T-cell (primary cell): ENCODE measurements around the gene PCGF1. TPM values are rescaled to one million over a fixed set of nuclear protein-coding genes. Genes with fewer than 3 reads are reported as not detected.

Experiments
- ATAC-seq, 4 experiments: fragments of 200-7000 bp in 3 of 4; fragments of 150-1000 bp in 1 of 4; cut with Tn5 transposase; replicated peaks in 1 of 4; 1 replicate in 3 of 4; 2 replicates in 1 of 4; pipeline ENCODE4 v1.10.0; 2021; ENCODE audit warnings: moderate library complexity in 3 of 4, mild to moderate bottlenecking in 2 of 4, moderate number of reproducible peaks in 1 of 4
- CTCF ChIA-PET, 2 donors: fragments of 300-600 bp; sonication (Branson Sonifier 250); formaldehyde crosslinking; loops; one replicate each; lab custom pipeline; 2022; ENCODE audit warnings: antibody characterized with exemption in 2 of 2; lab: Charles Lee
- POLR2A ChIA-PET, 2 donors: fragments of 300-600 bp; sonication (Branson Sonifier 250); formaldehyde crosslinking; loops; one replicate each; lab custom pipeline; 2022; ENCODE audit warnings: antibody characterized with exemption in 2 of 2; lab: Charles Lee
- DNase-seq, 35 experiments: peaks; one replicate each; pipeline versions ENCODE4 v3.0.0 to v3.0.0-alpha.2; 2013 to 2023
- H3K27ac ChIP-seq: one replicate; pipeline ENCODE4 v1.5.1; 2013; ENCODE audit warnings: low read length
- H3K27me3 ChIP-seq, 2 experiments: replicated peaks in 1 of 2; 1 replicate in 1 of 2; 2 replicates in 1 of 2; pipeline versions ENCODE4 v1.6.1 to v1.7.0; 2013; ENCODE audit warnings: low read length in 1 of 2, mixed read lengths in 1 of 2; ENCODE audit not compliant: control insufficient read depth in 2 of 2, insufficient read depth in 2 of 2; ENCODE audit errors: extremely low read depth in 1 of 2
- H3K36me3 ChIP-seq, 2 donors: 1 replicate in 1 of 2; 2 replicates in 1 of 2; pipeline versions ENCODE4 v1.6.1 to v1.7.0; 2013; ENCODE audit warnings: low read length in 1 of 2; ENCODE audit not compliant: control insufficient read depth in 2 of 2, insufficient read depth in 1 of 2; ENCODE audit errors: extremely low read depth in 1 of 2
- H3K4me1 ChIP-seq, 2 experiments: 1 replicate in 1 of 2; 2 replicates in 1 of 2; pipeline versions ENCODE4 v1.6.1 to v1.7.0; 2013; ENCODE audit warnings: low read length in 2 of 2, mixed read lengths in 1 of 2; ENCODE audit not compliant: insufficient read depth in 2 of 2, control insufficient read depth in 1 of 2; ENCODE audit errors: extremely low read depth in 1 of 2
- H3K4me3 ChIP-seq, 2 donors: 1 replicate in 1 of 2; 2 replicates in 1 of 2; pipeline versions ENCODE4 v1.5.1 to v1.7.0; 2013; ENCODE audit warnings: mild to moderate bottlenecking in 2 of 2, low read length in 1 of 2, moderate library complexity in 1 of 2; ENCODE audit not compliant: control insufficient read depth in 1 of 2; ENCODE audit errors: extremely low read depth in 1 of 2
- H3K9me3 ChIP-seq: 2 replicates; pipeline ENCODE4 v1.7.0; 2013
- H3K27ac Mint-ChIP-seq, 2 donors: one replicate each; pipeline ENCODE4 v1.8.0; 2020 to 2021; ENCODE audit warnings: mild to moderate bottlenecking in 2 of 2, mixed read lengths in 2 of 2
- H3K27me3 Mint-ChIP-seq, 2 donors: one replicate each; pipeline ENCODE4 v1.8.0; 2021 to 2022; ENCODE audit warnings: mixed read lengths in 2 of 2
- H3K36me3 Mint-ChIP-seq: one replicate; pipeline ENCODE4 v1.8.0; 2021; ENCODE audit warnings: mixed read lengths
- H3K4me1 Mint-ChIP-seq, 3 donors: one replicate each; pipeline ENCODE4 v1.8.0; 2020 to 2022; ENCODE audit warnings: mixed read lengths in 3 of 3, mild to moderate bottlenecking in 1 of 3
- H3K4me3 Mint-ChIP-seq, 3 donors: one replicate each; pipeline ENCODE4 v1.8.0; 2020 to 2022; ENCODE audit warnings: mild to moderate bottlenecking in 3 of 3, mixed read lengths in 3 of 3, moderate library complexity in 3 of 3
- H3K9me3 Mint-ChIP-seq, 3 donors: one replicate each; pipeline ENCODE4 v1.8.0; 2020 to 2022; ENCODE audit warnings: mixed read lengths in 3 of 3
- WGBS: methylation state at CpG from one replicate; pipeline ENCODE4 v1.1.5; 2013; ENCODE audit warnings: missing lambda C conversion rate; ENCODE audit not compliant: insufficient coverage; 5-methylcytosine and 5-hydroxymethylcytosine counted together
- total RNA-seq, 35 experiments: library from RNA in 6 of 35; stranded (reverse) in 6 of 35; fragments of 120-200 nt in 1 of 35; gene quantifications; one replicate each; pipeline versions ENCODE4 v1.2.1 to v1.2.4 and lab custom pipeline; 2013 to 2026

PCGF1 gene
- total RNA-seq, 5 donors from 2014 or later (not counting 1 experiment from before 2014, with no cell fraction given) = 17.6 to 34.3 (median 28.0) TPM

DNA sequence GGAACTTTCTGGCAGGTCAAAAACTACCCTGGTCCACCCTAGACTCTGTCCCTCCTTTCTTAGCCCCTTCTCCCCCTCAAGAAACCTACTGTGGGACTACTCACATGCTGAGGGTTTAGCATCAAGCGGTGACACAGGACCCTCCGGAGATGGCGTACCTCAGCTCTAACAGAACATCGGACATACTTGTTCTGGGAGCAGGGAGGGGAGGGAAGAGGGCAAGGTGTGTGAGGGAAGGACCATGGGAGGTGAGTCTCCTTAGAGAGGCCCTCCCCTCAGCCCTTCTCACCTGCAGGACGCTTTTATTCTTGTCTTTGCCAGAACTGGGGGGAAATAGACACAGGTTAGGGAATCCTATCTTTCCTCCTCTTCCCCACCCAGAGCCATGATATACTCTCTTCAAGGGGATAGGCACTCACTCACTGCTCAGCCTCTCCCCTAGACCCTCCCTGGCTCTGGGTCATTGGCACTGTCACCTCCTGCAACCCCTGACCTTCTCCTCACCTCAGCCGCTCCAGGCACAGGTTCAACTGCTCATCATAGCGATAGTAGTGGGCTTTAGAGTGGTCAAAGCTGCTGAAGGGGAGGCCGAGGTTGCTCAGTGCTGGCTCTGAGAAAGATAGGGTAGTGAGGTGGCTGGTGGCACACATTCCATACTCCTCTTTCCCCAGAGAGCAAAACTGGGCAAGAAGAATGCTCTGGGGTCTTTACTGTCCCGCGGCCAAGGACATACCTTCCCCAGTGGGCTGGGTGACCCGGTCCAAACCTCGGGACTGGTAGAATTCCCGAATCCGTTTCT lies 1.8 kb downstream of the PCGF1 start:
- DNase-seq (no peak), ATAC-seq (no peak)
- peaks cover 29% of the 10 kb centered on the region for H3K36me3 Mint-ChIP-seq
- peaks cover 47 to 64% (median 54%) of the 10 kb centered on the region in 3 donors for H3K4me1 Mint-ChIP-seq
- Histone ChIP-seq H3K9me3 (no peaks in the 10 kb centered on the region), H3K36me3 (peaks cover 9 to 15% of the 10 kb centered on the region in 2 donors), H3K27ac (no peak overlapping the region), H3K4me3 (no peak overlapping the region), H3K27me3 (peaks cover 20 to 64% of the 10 kb centered on the region in 2 experiments), H3K4me1 (peaks cover 11 to 53% of the 10 kb centered on the region in 2 experiments)
- H3K4me3 Mint-ChIP-seq = peak overlapping the region in 1 of 3 donors; percentile 94
- ChIA-PET POLR2A (no interaction called here), CTCF (no interaction called here)
- H3K27ac Mint-ChIP-seq = no peak overlapping the region
- no peaks in the 10 kb centered on the region for H3K9me3 Mint-ChIP-seq
- H3K27me3 Mint-ChIP-seq = peaks cover 38 to 53% of the 10 kb centered on the region in 2 donors
- WGBS = no CpG with 5 or more reads among the region's 14 CpGs

DNA sequence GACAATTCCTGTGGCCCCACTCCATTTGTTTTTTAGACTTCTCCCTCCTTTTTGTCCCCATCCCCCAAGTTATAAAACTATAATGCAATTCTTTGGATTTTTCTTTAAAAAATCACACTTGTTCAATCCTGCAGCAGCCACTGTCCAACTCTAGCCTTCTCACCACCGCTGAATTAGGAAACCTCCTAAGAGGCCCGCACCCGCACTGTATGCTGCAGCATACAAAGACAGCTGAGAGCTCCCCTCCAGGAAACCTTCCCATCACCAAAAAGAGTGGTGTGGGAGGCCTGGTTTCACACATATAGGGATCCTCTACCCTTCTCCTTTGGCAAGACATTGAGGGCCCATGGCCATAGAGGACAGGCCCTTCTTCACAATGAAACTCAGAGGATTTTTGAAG lies 2.9 kb downstream of the PCGF1 start:
- WGBS = no CpG with 5 or more reads among the region's 3 CpGs
- H3K9me3 Mint-ChIP-seq = no peaks in the 10 kb centered on the region
- H3K27ac Mint-ChIP-seq = no peak overlapping the region
- peaks cover 21 to 71% of the 10 kb centered on the region in 2 experiments for H3K27me3 ChIP-seq
- H3K9me3 ChIP-seq = no peaks in the 10 kb centered on the region
- no peak for ATAC-seq
- H3K4me3 ChIP-seq = no peak overlapping the region
- POLR2A ChIA-PET = no interaction called here
- peaks cover 47 to 71% (median 58%) of the 10 kb centered on the region in 3 donors for H3K4me1 Mint-ChIP-seq
- no peak for DNase-seq
- peaks cover 42 to 63% of the 10 kb centered on the region in 2 donors for H3K27me3 Mint-ChIP-seq
- peaks cover 9 to 15% of the 10 kb centered on the region in 2 donors for H3K36me3 ChIP-seq
- peaks cover 29% of the 10 kb centered on the region for H3K36me3 Mint-ChIP-seq
- H3K4me3 Mint-ChIP-seq = peak overlapping the region; percentile 5 to 67 (median 49)
- peaks cover 11 to 58% of the 10 kb centered on the region in 2 experiments for H3K4me1 ChIP-seq
- CTCF ChIA-PET = interaction anchor here in 1 of 2 donors (0.5 to 1.2 kb wide), 2 partner anchors 21 to 27 kb away, joined by 3 to 4 read pairs; no protein-coding TSS in a partner anchor
- no peak overlapping the region for H3K27ac ChIP-seq

DNA sequence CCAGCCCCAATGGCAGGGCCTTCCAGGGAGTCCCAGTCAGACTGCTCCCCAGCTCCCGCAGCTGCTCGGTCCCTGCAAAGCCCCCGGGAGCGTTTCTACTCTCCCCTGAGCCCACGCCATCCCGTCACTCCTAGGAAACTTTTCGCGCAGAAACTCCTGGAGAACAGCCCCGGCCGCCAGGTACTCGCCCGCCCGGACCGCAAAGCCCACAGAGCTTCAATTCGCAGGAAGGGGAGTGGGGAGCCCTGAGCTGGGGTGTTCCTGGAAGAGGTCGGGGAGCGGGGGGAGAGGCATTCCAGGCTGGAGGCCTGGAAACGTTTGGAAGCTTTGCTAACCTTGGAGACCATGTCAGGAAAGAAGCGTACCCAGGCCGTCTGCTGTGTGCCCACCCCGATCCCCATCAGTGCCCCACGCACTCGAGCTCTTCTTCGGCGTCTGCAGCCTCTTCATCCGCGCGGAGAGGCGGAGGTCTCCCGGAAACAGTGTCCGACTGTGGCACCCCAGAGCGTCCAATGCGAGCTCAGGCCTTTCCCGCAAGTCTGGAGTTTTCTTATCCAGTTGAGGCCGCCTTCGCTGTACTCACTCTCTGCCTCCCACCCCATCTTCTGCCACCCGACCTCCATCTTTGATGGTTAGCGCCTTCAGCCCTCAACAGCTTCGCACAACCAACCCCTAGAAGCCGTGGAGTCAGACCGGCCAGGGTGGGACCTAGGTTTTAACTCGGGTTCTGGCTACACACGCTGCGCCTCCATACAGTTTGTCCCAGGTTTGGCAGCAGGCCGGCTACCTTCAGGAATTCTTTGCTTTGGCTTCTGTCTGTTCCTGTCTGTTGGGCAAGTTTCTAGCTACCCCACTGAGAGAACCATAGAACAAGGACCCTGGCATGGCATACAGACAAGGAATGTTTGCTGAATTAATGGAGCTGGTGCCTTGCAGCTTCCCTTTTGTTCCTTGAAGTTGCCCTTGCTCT lies 3.7 kb downstream of the PCGF1 start:
- CTCF ChIA-PET = interaction anchor here (0.5 to 1.2 kb wide), 2 partner anchors 28 to 45 kb away, joined by 3 to 4 read pairs; partner anchors contain the start of gene WBP1 (in 1 of the 2)
- Mint-ChIP-seq H3K27me3 (peaks cover 47 to 68% of the 10 kb centered on the region in 2 donors), H3K9me3 (no peaks in the 10 kb centered on the region), H3K4me3 (peak overlapping the region; percentile 67 to 70 (median 68)), H3K4me1 (peaks cover 51 to 75% (median 63%) of the 10 kb centered on the region in 3 donors), H3K36me3 (peaks cover 29% of the 10 kb centered on the region), H3K27ac (peak overlapping the region; percentile 34 to 52)
- H3K36me3 ChIP-seq = peaks cover 9 to 15% of the 10 kb centered on the region in 2 donors
- POLR2A ChIA-PET = interaction anchor here in 1 of 2 donors (0.5 kb wide), 2 partner anchors 30 to 336 kb away, joined by 7 to 8 read pairs; no protein-coding TSS in a partner anchor
- no peaks in the 10 kb centered on the region for H3K9me3 ChIP-seq
- peaks cover 21 to 79% of the 10 kb centered on the region in 2 experiments for H3K27me3 ChIP-seq
- peak overlapping the region; percentile 45 to 67 for H3K4me3 ChIP-seq
- ATAC-seq = no peak
- H3K27ac ChIP-seq = no peak overlapping the region
- no peak for DNase-seq
- H3K4me1 ChIP-seq = peaks cover 11 to 66% of the 10 kb centered on the region in 2 experiments
- 84% methylated on average over 30 of the region's 45 CpGs for WGBS

DNA sequence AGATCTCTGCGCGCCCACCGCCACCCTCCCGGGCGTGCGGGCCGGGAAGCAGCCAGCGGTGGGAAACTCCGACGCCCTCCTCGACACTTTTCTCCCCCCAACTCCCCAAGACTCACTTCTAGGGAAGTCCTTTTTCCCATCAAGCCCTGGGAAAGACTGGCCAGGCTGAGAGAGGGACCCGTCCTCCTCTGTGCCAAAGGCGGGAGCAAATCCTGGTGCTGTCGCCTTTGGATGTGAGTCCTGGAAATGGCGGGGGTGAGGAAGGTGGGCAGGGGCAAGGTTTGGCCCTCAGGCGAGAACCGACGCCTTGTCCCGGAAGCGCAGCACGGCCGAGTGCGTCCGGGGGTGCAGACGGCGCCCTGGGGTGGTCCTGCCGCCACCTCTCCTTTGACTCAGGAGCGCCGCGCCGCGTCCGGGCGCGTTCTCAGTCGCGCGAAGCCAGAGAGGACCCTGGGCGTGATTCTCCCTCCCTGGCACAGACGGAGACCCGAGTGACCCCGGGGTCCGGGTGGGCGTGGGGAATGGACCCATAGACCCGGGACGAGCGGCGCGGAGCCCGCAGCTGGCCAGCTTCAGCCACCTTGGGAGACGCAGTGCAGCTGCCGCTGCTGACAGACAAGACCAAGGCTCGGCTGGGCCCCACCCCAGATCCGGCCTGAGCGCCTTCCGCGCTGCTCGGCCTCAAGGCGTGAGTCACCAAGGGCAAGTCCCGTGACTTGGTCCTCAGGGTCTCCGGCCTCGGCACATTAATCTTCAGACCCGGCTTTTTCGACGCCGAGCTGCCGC lies 4.6 kb downstream of the PCGF1 start:
- WGBS = 2% methylated on average over 63 of the region's 67 CpGs
- Mint-ChIP-seq H3K27me3 (peaks cover 55 to 77% of the 10 kb centered on the region in 2 donors), H3K36me3 (peaks cover 29% of the 10 kb centered on the region), H3K4me3 (peak overlapping the region; percentile 67 to 70 (median 68)), H3K4me1 (peaks cover 51 to 74% (median 65%) of the 10 kb centered on the region in 3 donors), H3K27ac (peak overlapping the region; percentile 34 to 52), H3K9me3 (no peaks in the 10 kb centered on the region)
- Histone ChIP-seq H3K4me3 (peak overlapping the region; percentile 45 to 67), H3K36me3 (peaks cover 9 to 15% of the 10 kb centered on the region in 2 donors), H3K9me3 (no peaks in the 10 kb centered on the region), H3K27ac (no peak overlapping the region), H3K4me1 (peaks cover 13 to 68% of the 10 kb centered on the region in 2 experiments), H3K27me3 (peaks cover 21 to 88% of the 10 kb centered on the region in 2 experiments)
- peak in 2 of 4 experiments; percentile 17 to 22 for ATAC-seq
- CTCF ChIA-PET = no interaction called here
- peak in 5 of 35 experiments; percentile 15 to 47 (median 39) for DNase-seq
- POLR2A ChIA-PET = interaction anchor here in 1 of 2 donors (0.5 kb wide), 1 partner anchor 337 kb away, joined by 7 read pairs; no protein-coding TSS in a partner anchor

DNA sequence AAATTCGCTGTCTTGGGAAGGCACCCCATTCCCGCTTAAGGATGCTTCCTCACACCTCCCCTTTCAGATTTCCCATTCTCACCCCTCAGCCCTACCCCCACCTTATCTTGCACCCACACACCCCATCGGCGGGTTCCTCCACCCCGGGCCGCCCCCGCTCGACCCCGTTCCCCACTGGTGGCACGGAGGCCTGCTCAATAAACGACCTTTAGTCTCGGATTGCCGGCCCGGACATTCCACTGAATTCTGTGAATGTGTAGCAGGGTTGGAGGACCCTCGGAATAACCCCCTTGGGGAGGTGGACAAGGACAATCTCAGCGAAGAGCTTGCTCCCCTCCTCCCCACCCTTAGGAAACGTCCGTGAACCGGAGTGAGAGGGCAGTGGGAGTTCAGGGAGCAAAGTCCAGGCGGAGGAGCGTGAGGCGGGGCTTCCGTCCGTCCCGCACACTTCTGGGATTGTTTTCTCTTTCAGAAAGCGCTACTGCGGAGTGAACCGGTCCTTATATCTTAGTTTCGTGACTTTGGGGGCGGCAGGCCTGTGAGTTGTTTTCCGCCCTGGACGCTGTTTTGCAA lies 5.3 kb downstream of the PCGF1 start:
- Mint-ChIP-seq H3K27me3 (peaks cover 55 to 78% of the 10 kb centered on the region in 2 donors), H3K4me1 (peaks cover 50 to 75% (median 64%) of the 10 kb centered on the region in 3 donors), H3K27ac (peak overlapping the region; percentile 16 to 60), H3K9me3 (no peaks in the 10 kb centered on the region), H3K36me3 (peaks cover 26% of the 10 kb centered on the region), H3K4me3 (peak overlapping the region; percentile 67 to 70 (median 68))
- H3K27ac ChIP-seq = no peak overlapping the region
- POLR2A ChIA-PET = no interaction called here
- H3K4me3 ChIP-seq = peak overlapping the region; percentile 45 to 67
- DNase-seq (no peak), ATAC-seq (no peak)
- peaks cover 11 to 72% of the 10 kb centered on the region in 2 experiments for H3K4me1 ChIP-seq
- 19% methylated on average over 16 of the region's 32 CpGs for WGBS
- H3K36me3 ChIP-seq = peaks cover 9 to 15% of the 10 kb centered on the region in 2 donors
- CTCF ChIA-PET = interaction anchor here in 1 of 2 donors (0.5 kb wide), 1 partner anchor 753 kb away, joined by 5 read pairs; no protein-coding TSS in a partner anchor
- peaks cover 21 to 94% of the 10 kb centered on the region in 2 experiments for H3K27me3 ChIP-seq
- H3K9me3 ChIP-seq = no peaks in the 10 kb centered on the region
